H9 (cell line): ENCODE results near the gene APOM. TPM values are rescaled to one million over a fixed set of nuclear protein-coding genes. Genes with fewer than 3 reads are reported as not detected.

Source experiments
- DNase-seq: peaks from one replicate; pipeline ENCODE4 v3.0.0-alpha.2; 2017
- H2AFZ ChIP-seq: one replicate; pipeline ENCODE4 v1.6.1; 2013; ENCODE audit warnings: mild to moderate bottlenecking, low read length, control low read depth, moderate library complexity
- H2AK5ac ChIP-seq: 2 replicates; pipeline ENCODE4 v1.6.1; 2013; ENCODE audit warnings: low read length, control low read depth, mixed read lengths; ENCODE audit not compliant: insufficient read length
- H2BK120ac ChIP-seq: one replicate; pipeline ENCODE4 v1.6.1; 2013; ENCODE audit warnings: low read depth, mild to moderate bottlenecking, low read length, control low read depth, inconsistent platforms; ENCODE audit not compliant: poor library complexity, severe bottlenecking
- H2BK12ac ChIP-seq: 2 replicates; pipeline ENCODE4 v1.6.1; 2013; ENCODE audit warnings: low read length, control low read depth, mixed read lengths, low read depth; ENCODE audit not compliant: insufficient read length
- H2BK15ac ChIP-seq: 2 replicates; pipeline ENCODE4 v1.6.1; 2013; ENCODE audit warnings: low read depth, low read length, control low read depth
- H2BK20ac ChIP-seq: one replicate; pipeline ENCODE4 v1.6.1; 2013; ENCODE audit warnings: low read depth, mild to moderate bottlenecking, low read length, control low read depth, inconsistent platforms; ENCODE audit not compliant: poor library complexity, severe bottlenecking
- H2BK5ac ChIP-seq: 2 replicates; pipeline ENCODE4 v1.6.1; 2013; ENCODE audit warnings: low read length, control low read depth, mixed read lengths; ENCODE audit not compliant: insufficient read length
- H3K14ac ChIP-seq: 2 replicates; pipeline ENCODE4 v1.6.1; 2013; ENCODE audit warnings: low read length, control low read depth; ENCODE audit not compliant: insufficient read depth
- H3K18ac ChIP-seq: 2 replicates; pipeline ENCODE4 v1.6.1; 2013; ENCODE audit warnings: low read depth, mild to moderate bottlenecking, mixed read lengths, low read length, control low read depth; ENCODE audit not compliant: insufficient read length
- H3K23ac ChIP-seq: 2 replicates; pipeline ENCODE4 v1.6.1; 2013; ENCODE audit warnings: low read length, control low read depth, mixed read lengths, low read depth; ENCODE audit not compliant: insufficient read length
- H3K23me2 ChIP-seq: 2 replicates; pipeline ENCODE4 v1.6.1; 2013; ENCODE audit warnings: low read depth, mild to moderate bottlenecking, mixed read lengths, low read length, control low read depth; ENCODE audit not compliant: insufficient read length, poor library complexity, severe bottlenecking
- H3K27ac ChIP-seq: 2 replicates; pipeline ENCODE4 v1.5.1; 2013; ENCODE audit warnings: low read length, control low read depth, mixed read lengths, low read depth; ENCODE audit not compliant: insufficient read length
- H3K27me3 ChIP-seq: 2 replicates; pipeline ENCODE4 v1.6.1; 2013; ENCODE audit warnings: low read length, control low read depth, inconsistent platforms; ENCODE audit not compliant: insufficient read depth
- H3K4ac ChIP-seq: 2 replicates; pipeline ENCODE4 v1.6.1; 2013; ENCODE audit warnings: low read depth, mild to moderate bottlenecking, control low read depth, inconsistent platforms, low read length, moderate library complexity
- H3K4me1 ChIP-seq: 2 replicates; pipeline ENCODE4 v1.6.1; 2013; ENCODE audit warnings: low read length, control low read depth, inconsistent platforms; ENCODE audit not compliant: insufficient read depth
- H3K4me2 ChIP-seq: 2 replicates; pipeline ENCODE4 v1.6.1; 2013; ENCODE audit warnings: low read length, control low read depth, mixed read lengths; ENCODE audit not compliant: insufficient read length, insufficient read depth
- H3K56ac ChIP-seq: 2 replicates; pipeline ENCODE4 v1.6.1; 2013; ENCODE audit warnings: low read depth, mild to moderate bottlenecking, mixed read lengths, low read length, control low read depth; ENCODE audit not compliant: insufficient read length
- H3K79me1 ChIP-seq: 2 replicates; pipeline ENCODE4 v1.6.1; 2013; ENCODE audit warnings: low read depth, mild to moderate bottlenecking, moderate library complexity, low read length, control low read depth, inconsistent platforms; ENCODE audit not compliant: insufficient read depth, poor library complexity, severe bottlenecking
- H3K79me2 ChIP-seq: 2 replicates; pipeline ENCODE4 v1.6.1; 2013; ENCODE audit warnings: low read length, control low read depth, inconsistent platforms; ENCODE audit not compliant: insufficient read depth
- H3K9ac ChIP-seq: 2 replicates; pipeline ENCODE4 v1.6.1; 2013; ENCODE audit warnings: low read length, control low read depth, mixed read lengths; ENCODE audit not compliant: insufficient read length; ENCODE audit errors: extremely low read depth
- H3K9me3 ChIP-seq: one replicate; pipeline ENCODE4 v1.6.1; 2013; ENCODE audit warnings: low read depth, low read length, inconsistent platforms; ENCODE audit not compliant: control insufficient read depth
- H3T11ph ChIP-seq: one replicate; pipeline ENCODE4 v1.6.1; 2013; ENCODE audit warnings: mild to moderate bottlenecking, low read length, control low read depth, inconsistent platforms
- H4K20me1 ChIP-seq: one replicate; pipeline ENCODE4 v1.6.1; 2013; ENCODE audit not compliant: control insufficient read depth, insufficient read length, insufficient read depth
- H4K5ac ChIP-seq: 2 replicates; pipeline ENCODE4 v1.6.1; 2013; ENCODE audit warnings: low read depth, mild to moderate bottlenecking, mixed read lengths, low read length, control low read depth; ENCODE audit not compliant: insufficient read length
- H4K8ac ChIP-seq: replicated peaks from 2 replicates; pipeline ENCODE4 v1.6.1; 2013; ENCODE audit warnings: low read length, control low read depth, mixed read lengths, low read depth; ENCODE audit not compliant: insufficient read length
- H4K91ac ChIP-seq: 2 replicates; pipeline ENCODE4 v1.6.1; 2013; ENCODE audit warnings: low read depth, mild to moderate bottlenecking, moderate library complexity, mixed read lengths, low read length, control low read depth; ENCODE audit not compliant: insufficient read length
- H3K27ac Mint-ChIP-seq, 3 experiments: 2 replicates in 2 of 3; 3 replicates in 1 of 3; pipeline ENCODE4 v1.8.0; 2020 to 2021; ENCODE audit warnings: mixed read lengths in 3 of 3, mild to moderate bottlenecking in 1 of 3, moderate library complexity in 1 of 3
- H3K27me3 Mint-ChIP-seq: 2 replicates; pipeline ENCODE4 v1.8.0; 2021; ENCODE audit warnings: low read depth, mild to moderate bottlenecking, moderate library complexity, mixed read lengths
- H3K36me3 Mint-ChIP-seq, 3 experiments: 2 replicates in 2 of 3; 3 replicates in 1 of 3; pipeline ENCODE4 v1.8.0; 2020 to 2021; ENCODE audit warnings: low read depth in 3 of 3, mixed read lengths in 3 of 3; ENCODE audit not compliant: insufficient read depth in 1 of 3
- H3K4me1 Mint-ChIP-seq, 2 experiments: 2 replicates each; pipeline ENCODE4 v1.8.0; 2020; ENCODE audit warnings: mixed read lengths in 2 of 2
- H3K4me3 Mint-ChIP-seq, 2 experiments: 2 replicates in 1 of 2; 3 replicates in 1 of 2; pipeline ENCODE4 v1.8.0; 2020 to 2021; ENCODE audit warnings: mild to moderate bottlenecking in 2 of 2, mixed read lengths in 2 of 2, moderate library complexity in 1 of 2
- H3K9me3 Mint-ChIP-seq, 2 experiments: 2 replicates in 1 of 2; 3 replicates in 1 of 2; pipeline ENCODE4 v1.8.0; 2020; ENCODE audit warnings: mild to moderate bottlenecking in 2 of 2, mixed read lengths in 2 of 2, moderate library complexity in 1 of 2
- WGBS: extraction: QIAGEN DNeasy Blood & Tissue Kit; methylation state at CpG from one replicate; pipeline ENCODE4 v1.1.7; 2013; ENCODE audit warnings: missing lambda C conversion rate, low lambda C conversion rate, mixed read lengths; ENCODE audit not compliant: insufficient read length; ENCODE audit errors: extremely low coverage; 5-methylcytosine and 5-hydroxymethylcytosine counted together
- long read RNA-seq: library from polyadenylated mRNA; unstranded; transcript quantifications from one replicate; pipeline ENCODE4 v2.0.0, GENCODE V29; 2020
- total RNA-seq: library from RNA; stranded (reverse); gene quantifications from 2 replicates; pipeline ENCODE4 v1.2.1, GENCODE V29; 2021
- TF ChIP-seq, protein P1 (sequence below): fragments of 200-600 bp; sonication (generic); conservative IDR thresholded peaks from 3 replicates; pipeline ENCODE4 v1.8.0; 2021; ENCODE audit warnings: antibody characterized with exemption, mild to moderate bottlenecking

Gene APOM
- 3.6 and 3.9 TPM in 2 replicates for total RNA-seq
- long read RNA-seq, partial matches to known transcripts = 0 of 3 reads
- long read RNA-seq, other reads (novel, unspliced or antisense) = 0 of 3 reads

- H3K4me2 ChIP-seq = no peak within 1 kb of the TSS
- Mint-ChIP-seq H3K27me3 (no peaks in the 10 kb centered on the region; the same call in 1 of the 2 replicates), H3K27ac (peak within 1 kb of the TSS in 2 of 3 experiments; percentile 2 to 38; a peak in 2 of 7 replicates), H3K4me3 (peak within 1 kb of the TSS in 1 of 2 experiments; percentile 44; a peak in 3 of 5 replicates), H3K4me1 (peaks cover 19 to 34% of the 10 kb centered on the region in 2 experiments), H3K36me3 (peaks cover 6 to 28% (median 23%) of the 10 kb centered on the region in 3 experiments; a peak in 6 of 7 replicates), H3K9me3 (no peaks in the 10 kb centered on the region)
- H2AK5ac ChIP-seq = no peak within 1 kb of the TSS
- no peak within 1 kb of the TSS for H3K18ac ChIP-seq
- TF ChIP-seq, protein P1, sequence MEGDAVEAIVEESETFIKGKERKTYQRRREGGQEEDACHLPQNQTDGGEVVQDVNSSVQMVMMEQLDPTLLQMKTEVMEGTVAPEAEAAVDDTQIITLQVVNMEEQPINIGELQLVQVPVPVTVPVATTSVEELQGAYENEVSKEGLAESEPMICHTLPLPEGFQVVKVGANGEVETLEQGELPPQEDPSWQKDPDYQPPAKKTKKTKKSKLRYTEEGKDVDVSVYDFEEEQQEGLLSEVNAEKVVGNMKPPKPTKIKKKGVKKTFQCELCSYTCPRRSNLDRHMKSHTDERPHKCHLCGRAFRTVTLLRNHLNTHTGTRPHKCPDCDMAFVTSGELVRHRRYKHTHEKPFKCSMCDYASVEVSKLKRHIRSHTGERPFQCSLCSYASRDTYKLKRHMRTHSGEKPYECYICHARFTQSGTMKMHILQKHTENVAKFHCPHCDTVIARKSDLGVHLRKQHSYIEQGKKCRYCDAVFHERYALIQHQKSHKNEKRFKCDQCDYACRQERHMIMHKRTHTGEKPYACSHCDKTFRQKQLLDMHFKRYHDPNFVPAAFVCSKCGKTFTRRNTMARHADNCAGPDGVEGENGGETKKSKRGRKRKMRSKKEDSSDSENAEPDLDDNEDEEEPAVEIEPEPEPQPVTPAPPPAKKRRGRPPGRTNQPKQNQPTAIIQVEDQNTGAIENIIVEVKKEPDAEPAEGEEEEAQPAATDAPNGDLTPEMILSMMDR = no peak
- no CpG with 5 or more reads among the region's 8 CpGs for WGBS
- no peak within 1 kb of the TSS for H4K8ac ChIP-seq
- no peak within 1 kb of the TSS for H3K14ac ChIP-seq
- no peak within 1 kb of the TSS for H3K9ac ChIP-seq
- H4K91ac ChIP-seq = no peak within 1 kb of the TSS
- H3K27ac ChIP-seq = no peak within 1 kb of the TSS
- peaks cover 9% of the 10 kb centered on the region; the same call in 1 of the 2 replicates for H3K79me2 ChIP-seq
- H4K20me1 ChIP-seq = no peaks in the 10 kb centered on the region
- H3K23me2 ChIP-seq = peaks cover 18% of the 10 kb centered on the region
- H4K5ac ChIP-seq = no peak within 1 kb of the TSS
- no peak within 1 kb of the TSS for H2BK5ac ChIP-seq
- H3K79me1 ChIP-seq = peaks cover 16% of the 10 kb centered on the region
- DNase-seq = no peak
- no peak within 1 kb of the TSS for H2AFZ ChIP-seq
- no peak within 1 kb of the TSS for H2BK12ac ChIP-seq
- no peak within 1 kb of the TSS for H2BK20ac ChIP-seq
- no peak within 1 kb of the TSS for H3T11ph ChIP-seq
- no peak within 1 kb of the TSS for H3K56ac ChIP-seq
- H2BK120ac ChIP-seq = no peak within 1 kb of the TSS
- no peaks in the 10 kb centered on the region for H3K27me3 ChIP-seq
- no peak within 1 kb of the TSS for H2BK15ac ChIP-seq
- H3K4ac ChIP-seq = no peak within 1 kb of the TSS
- no peaks in the 10 kb centered on the region for H3K9me3 ChIP-seq
- H3K23ac ChIP-seq = no peak within 1 kb of the TSS
- H3K4me1 ChIP-seq = no peaks in the 10 kb centered on the region
These were observed at the start of gene APOM for GRCh38 chr6:31655349-31656237. Gene APOM, plus strand, starts transcription at chr6:31655894. Its CDS starts 73 bp downstream, at chr6:31655967.
